Measurements from ENCODE around the gene SLC16A3. TPM values are rescaled to one million over a fixed set of nuclear protein-coding genes. Genes with fewer than 3 reads are reported as not detected.
A peak's percentile ranks its signal among the peaks of the same experiment; 100 is the strongest.

SLC16A3 gene
- total RNA-seq, 2 donors from 2014 or later: 2.0 to 5.4 TPM

DNA sequence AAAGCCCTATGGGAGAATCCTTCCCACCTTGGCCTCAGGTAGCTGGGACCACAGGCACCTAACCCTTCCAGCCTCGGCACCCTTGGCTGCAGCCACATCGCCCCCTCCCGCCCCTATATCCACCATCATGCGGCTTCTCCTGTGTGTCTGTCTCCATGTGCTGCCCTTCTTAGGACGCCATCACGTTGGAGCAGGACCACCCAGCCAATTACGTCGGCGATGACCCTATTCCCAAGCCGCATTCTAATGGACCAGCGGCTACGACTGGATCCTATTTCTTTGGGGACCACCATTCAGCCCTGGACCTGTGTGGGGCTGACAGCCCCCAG lies 12.9 kb upstream of the SLC16A3 start:
- Histone ChIP-seq H3K4me3 (no peak overlapping the region), H3K36me3 (replicated peaks in 1 of 2; ENCODE audit: insufficient read depth in 1 of 2, low read depth in 2 of 2) (no peaks in the 10 kb centered on the region), H3K27ac (peak overlapping the region; percentile 66 to 86 (median 82)), H3K27me3 (no peaks in the 10 kb centered on the region), H3K9me3 (no peaks in the 10 kb centered on the region), H3K4me1 (peaks cover 34% of the 10 kb centered on the region)
- intact Hi-C loops (cut with DNase I): no loop called here
- WGBS, 2 donors: 92 to 97% methylated on average over 12 of the region's 12 CpGs
- TF ChIP-seq, protein P1, sequence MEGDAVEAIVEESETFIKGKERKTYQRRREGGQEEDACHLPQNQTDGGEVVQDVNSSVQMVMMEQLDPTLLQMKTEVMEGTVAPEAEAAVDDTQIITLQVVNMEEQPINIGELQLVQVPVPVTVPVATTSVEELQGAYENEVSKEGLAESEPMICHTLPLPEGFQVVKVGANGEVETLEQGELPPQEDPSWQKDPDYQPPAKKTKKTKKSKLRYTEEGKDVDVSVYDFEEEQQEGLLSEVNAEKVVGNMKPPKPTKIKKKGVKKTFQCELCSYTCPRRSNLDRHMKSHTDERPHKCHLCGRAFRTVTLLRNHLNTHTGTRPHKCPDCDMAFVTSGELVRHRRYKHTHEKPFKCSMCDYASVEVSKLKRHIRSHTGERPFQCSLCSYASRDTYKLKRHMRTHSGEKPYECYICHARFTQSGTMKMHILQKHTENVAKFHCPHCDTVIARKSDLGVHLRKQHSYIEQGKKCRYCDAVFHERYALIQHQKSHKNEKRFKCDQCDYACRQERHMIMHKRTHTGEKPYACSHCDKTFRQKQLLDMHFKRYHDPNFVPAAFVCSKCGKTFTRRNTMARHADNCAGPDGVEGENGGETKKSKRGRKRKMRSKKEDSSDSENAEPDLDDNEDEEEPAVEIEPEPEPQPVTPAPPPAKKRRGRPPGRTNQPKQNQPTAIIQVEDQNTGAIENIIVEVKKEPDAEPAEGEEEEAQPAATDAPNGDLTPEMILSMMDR (IDR thresholded peaks at IDR 0.05): no peak
- TF ChIP-seq POLR2A (IDR thresholded peaks at IDR 0.05): no peak
- ATAC-seq: no peak
- no peak for DNase-seq

DNA sequence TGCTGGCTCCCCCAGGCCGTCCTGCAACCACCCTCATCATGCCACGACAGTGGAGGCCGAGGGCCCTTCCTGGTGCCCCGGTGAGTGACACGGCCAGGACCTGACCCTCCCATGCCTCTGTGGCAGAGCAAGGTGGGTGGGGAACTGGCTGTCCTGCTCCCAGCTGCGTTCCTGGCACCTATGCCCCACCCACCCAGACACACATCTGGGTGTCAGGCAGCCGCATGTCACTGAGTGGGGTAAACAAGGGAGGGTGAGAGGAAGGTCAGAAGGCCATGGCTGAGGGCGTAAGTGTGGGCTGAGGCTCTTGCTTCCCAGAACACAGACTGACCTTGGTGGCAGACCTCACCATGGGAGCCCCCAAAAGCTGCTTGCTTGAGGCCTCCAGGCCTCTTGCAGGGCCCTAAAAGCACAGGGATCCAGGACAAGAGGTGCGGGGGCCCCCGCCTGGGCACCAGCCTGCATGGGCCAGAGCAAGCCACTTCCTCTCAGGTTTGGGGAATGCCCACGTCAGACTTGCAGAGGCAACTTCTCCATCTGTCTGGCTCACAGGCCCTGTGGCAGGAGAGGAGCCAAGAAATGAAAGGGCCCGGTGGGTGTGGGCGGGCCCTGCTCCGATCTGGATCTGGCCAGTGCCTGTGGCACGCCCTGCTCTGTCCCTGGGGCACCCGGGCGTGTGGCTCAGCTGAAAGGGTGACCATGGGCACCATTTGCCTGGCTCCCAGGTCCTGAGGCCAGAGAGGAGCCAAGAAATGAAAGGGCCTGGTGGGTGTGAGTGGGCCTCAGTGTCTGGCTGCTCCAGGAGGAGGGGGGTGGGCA lies 12.3 kb upstream of the SLC16A3 start:
- peak; percentile 11 to 54 (median 49) for TF ChIP-seq POLR2A (IDR thresholded peaks at IDR 0.05)
- TF ChIP-seq, protein P1 (IDR thresholded peaks at IDR 0.05): no peak
- Histone ChIP-seq H3K4me1 (peaks cover 33% of the 10 kb centered on the region), H3K9me3 (no peaks in the 10 kb centered on the region), H3K4me3 (no peak overlapping the region), H3K36me3 (replicated peaks in 1 of 2; ENCODE audit: insufficient read depth in 1 of 2, low read depth in 2 of 2) (no peaks in the 10 kb centered on the region), H3K27me3 (no peaks in the 10 kb centered on the region), H3K27ac (peak overlapping the region; percentile 66 to 86 (median 82))
- intact Hi-C loops (cut with DNase I): no loop called here
- ATAC-seq (peak; percentile 74), DNase-seq (peak; percentile 80 to 92 (median 90))
- 9 to 29% methylated on average over 6 to 17 of the region's 17 CpGs for WGBS, 2 donors

DNA sequence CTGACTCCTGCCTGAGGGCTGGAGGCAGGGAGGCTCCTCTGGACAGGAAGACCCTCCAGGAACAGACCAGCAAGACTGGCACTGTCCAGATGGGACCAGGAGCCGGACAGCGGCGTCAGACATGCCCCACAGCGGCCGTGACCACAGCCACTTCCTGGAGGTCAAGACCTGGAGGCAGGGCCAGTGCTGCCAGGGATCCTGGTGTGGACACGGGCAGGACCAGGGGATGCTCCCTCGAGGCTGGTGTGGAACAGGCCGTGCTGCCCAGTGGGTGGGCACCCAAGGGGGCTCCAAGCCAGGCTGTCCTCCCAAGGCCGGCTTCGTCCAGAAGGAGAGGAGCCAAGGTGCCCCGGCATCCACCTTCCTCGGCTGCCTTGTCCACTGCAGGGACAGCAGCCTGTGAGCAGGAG lies 11.7 kb upstream of the SLC16A3 start:
- H3K4me1 ChIP-seq: peaks cover 27% of the 10 kb centered on the region
- no peaks in the 10 kb centered on the region for H3K36me3 ChIP-seq (replicated peaks in 1 of 2; ENCODE audit: insufficient read depth in 1 of 2, low read depth in 2 of 2)
- TF ChIP-seq POLR2A (IDR thresholded peaks at IDR 0.05): no peak
- TF ChIP-seq, protein P1 (IDR thresholded peaks at IDR 0.05): no peak
- intact Hi-C loops (cut with DNase I): no loop called here
- H3K9me3 ChIP-seq: no peaks in the 10 kb centered on the region
- no peak overlapping the region for H3K4me3 ChIP-seq
- 76 to 100% methylated on average over 2 to 12 of the region's 12 CpGs for WGBS, 2 donors
- DNase-seq: peak in 1 of 4 donors; percentile 32
- H3K27ac ChIP-seq: peak overlapping the region; percentile 66 to 86 (median 82)
- ATAC-seq: no peak
- H3K27me3 ChIP-seq: no peaks in the 10 kb centered on the region

DNA sequence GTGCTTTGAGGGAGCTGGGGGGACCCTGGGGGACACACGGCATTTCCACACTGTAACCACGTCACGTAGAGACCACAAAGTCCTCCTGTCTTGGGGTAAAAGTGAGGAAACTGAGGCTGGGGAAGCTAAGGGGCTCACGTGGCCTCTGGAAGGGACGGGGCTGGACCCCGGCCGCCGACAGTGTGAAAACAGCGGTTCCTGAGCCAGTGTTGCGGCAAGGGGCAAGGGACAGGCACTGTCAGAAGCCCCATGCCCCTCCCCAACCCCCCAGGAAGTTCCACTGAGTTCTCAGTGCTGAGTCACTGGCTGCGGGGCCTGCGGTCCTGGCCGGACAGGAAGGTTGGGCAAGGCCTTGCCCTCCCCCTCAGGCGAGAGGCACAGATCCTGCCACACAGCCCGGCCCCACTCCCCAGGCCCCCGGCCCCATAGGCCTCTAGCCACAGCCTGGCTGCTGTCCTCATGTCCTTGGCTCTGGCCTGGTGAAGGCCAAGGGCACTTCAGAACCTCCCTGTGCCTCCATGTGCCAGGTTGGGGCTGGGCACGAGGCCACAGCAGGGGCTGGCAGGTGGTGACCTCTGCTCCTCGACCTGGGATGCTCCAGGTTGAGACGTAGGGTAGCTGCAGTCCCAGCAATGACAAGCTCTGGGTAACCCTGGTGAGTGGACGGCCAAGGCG lies 11.2 kb upstream of the SLC16A3 start:
- intact Hi-C loops (cut with DNase I): no loop called here
- Histone ChIP-seq H3K9me3 (no peaks in the 10 kb centered on the region), H3K27ac (peak overlapping the region in 3 of 4 donors; percentile 81 to 86 (median 84)), H3K4me1 (peaks cover 27% of the 10 kb centered on the region), H3K36me3 (replicated peaks in 1 of 2; ENCODE audit: insufficient read depth in 1 of 2, low read depth in 2 of 2) (no peaks in the 10 kb centered on the region), H3K27me3 (no peaks in the 10 kb centered on the region), H3K4me3 (no peak overlapping the region)
- 59 to 67% methylated on average over 11 to 16 of the region's 21 CpGs for WGBS, 2 donors
- DNase-seq (peak in 2 of 4 donors; percentile 50 to 77), ATAC-seq (no peak)
- TF ChIP-seq, protein P1 (IDR thresholded peaks at IDR 0.05): no peak
- TF ChIP-seq POLR2A (IDR thresholded peaks at IDR 0.05): peak in 1 of 3 donors; percentile 2

Data from body of pancreas (tissue), 4 donors.